ENCODE measurements around the gene RHOXF2B.
A peak's percentile ranks its signal among the peaks of the same experiment; 100 is the strongest.
"Not testable (repeated sequence)": the region's sequence is repeated elsewhere in the genome, so short reads cannot be mapped to it uniquely, and the experiment has no call there.

The RHOXF2B gene

GRCh38 chrX:120077590-120077989 lies at the start of gene RHOXF2B:
TSS of gene RHOXF2B (minus strand) at chrX:120077690. CDS start at chrX:120077552, 138 bp downstream.
- not testable (repeated sequence) for DNase-seq

- peak in 1 of 58 donors; percentile 5 for DNase-seq
Measured at GRCh38 chrX:120125444-120125843, 48.0 kb upstream of the RHOXF2B start.

GRCh38 chrX:120120223-120120622 lies 42.7 kb upstream of the RHOXF2B start:
- no peak for DNase-seq

- DNase-seq, result no peak
Measured at GRCh38 chrX:120115438-120115963, 38.0 kb upstream of the RHOXF2B start, which contains the start of gene RHOXF1. TSS of gene RHOXF1 (minus strand) at chrX:120115913. CDS start at chrX:120115862, 51 bp downstream.

- DNase-seq, result no peak
Measured at GRCh38 chrX:120111611-120112010, 34.1 kb upstream of the RHOXF2B start.

- no peak for DNase-seq
Measured at GRCh38 chrX:120109378-120109777, 31.9 kb upstream of the RHOXF2B start.

- not testable (repeated sequence) for DNase-seq
Measured at GRCh38 chrX:120104707-120105106, 27.2 kb upstream of the RHOXF2B start.

- not testable (repeated sequence) for DNase-seq
Measured at GRCh38 chrX:120101057-120101456, 23.6 kb upstream of the RHOXF2B start.

GRCh38 chrX:120090208-120090607 lies 12.7 kb upstream of the RHOXF2B start:
- no peak for DNase-seq

- peak in 1 of 58 donors; percentile 0 for DNase-seq
Measured at GRCh38 chrX:120087289-120088017, 10.0 kb upstream of the RHOXF2B start.

- not testable (repeated sequence) for DNase-seq
Measured at GRCh38 chrX:120085553-120086185, 8.2 kb upstream of the RHOXF2B start.

- DNase-seq, result not testable (repeated sequence)
Measured at GRCh38 chrX:120066169-120066568, 11.3 kb downstream of the RHOXF2B start.

- not testable (repeated sequence) for DNase-seq
Measured at GRCh38 chrX:120042712-120043111, 34.8 kb downstream of the RHOXF2B start.

GRCh38 chrX:120042247-120042646 lies 35.2 kb downstream of the RHOXF2B start:
- DNase-seq, result not testable (repeated sequence)

GRCh38 chrX:120040176-120040575 lies 37.3 kb downstream of the RHOXF2B start:
- DNase-seq, result not testable (repeated sequence)

GRCh38 chrX:120039087-120039733 lies 38.3 kb downstream of the RHOXF2B start:
- DNase-seq, result not testable (repeated sequence)

GRCh38 chrX:120036704-120037103 lies 40.8 kb downstream of the RHOXF2B start:
- DNase-seq, result no peak

- DNase-seq, result peak in 8 of 58 donors; percentile 0 to 14 (median 4)
Measured at GRCh38 chrX:120035522-120036309, 41.8 kb downstream of the RHOXF2B start.

GRCh38 chrX:120029354-120029753 lies 48.1 kb downstream of the RHOXF2B start:
- DNase-seq, result no peak

GRCh38 chrX:120023259-120023658 lies 54.2 kb downstream of the RHOXF2B start:
- no peak for DNase-seq

- DNase-seq, result no peak
Measured at GRCh38 chrX:120022763-120023162, 54.7 kb downstream of the RHOXF2B start.

Data from anterior cingulate cortex (tissue), 58 donors.